OCI-LY7 (cell line): ENCODE measurements around the gene USP43. TPM values are rescaled to one million over a fixed set of nuclear protein-coding genes. Genes with fewer than 3 reads are reported as not detected.

Experiments
- BruUV-seq: library from RNA; stranded (reverse); fragments of 400-500 nt; replicated peaks from 2 replicates; lab custom pipeline; 2021; lab: Mats Ljungman, UMichigan
- CTCF ChIA-PET: fragments of 300-600 bp; sonication (Branson Sonifier 250); formaldehyde crosslinking; loops from one replicate; lab custom pipeline; 2022; ENCODE audit warnings: antibody characterized with exemption; ENCODE audit not compliant: unreplicated experiment; lab: Charles Lee
- POLR2A ChIA-PET: fragments of 300-600 bp; sonication (Branson Sonifier 250); formaldehyde crosslinking; loops from one replicate; lab custom pipeline; 2022; ENCODE audit warnings: antibody characterized with exemption; lab: Charles Lee
- DNase-seq: peaks from one replicate; pipeline ENCODE4 v3.0.0-alpha.2; 2015; ENCODE audit warnings: low spot score
- H2AFZ ChIP-seq: fragments of 200-600 bp; sonication (generic), shearing (Covaris generic); 2 replicates; pipeline ENCODE4 v1.6.1; 2014; ENCODE audit warnings: mild to moderate bottlenecking, antibody characterized with exemption, low read length, moderate library complexity
- H3K27ac ChIP-seq: fragments of 200-600 bp; sonication (generic); 2 replicates; pipeline ENCODE4 v1.5.1; 2014; ENCODE audit warnings: mixed run types, low read depth, mild to moderate bottlenecking, moderate library complexity, low read length, inconsistent platforms; ENCODE audit not compliant: poor library complexity, severe bottlenecking
- H3K36me3 ChIP-seq: fragments of 200-600 bp; sonication (generic); 2 replicates; pipeline ENCODE4 v1.6.1; 2014; ENCODE audit warnings: mild to moderate bottlenecking, antibody characterized with exemption, low read length, moderate library complexity, mixed read lengths; ENCODE audit not compliant: insufficient read depth
- H3K4me1 ChIP-seq: fragments of 200-600 bp; sonication (generic); 2 replicates; pipeline ENCODE4 v1.5.1; 2014; ENCODE audit warnings: mild to moderate bottlenecking, low read length; ENCODE audit not compliant: insufficient read depth, poor library complexity, severe bottlenecking
- H3K4me2 ChIP-seq: fragments of 200-600 bp; sonication (generic); 2 replicates; pipeline ENCODE4 v1.6.1; 2014; ENCODE audit warnings: mild to moderate bottlenecking, low read length
- H3K4me3 ChIP-seq: fragments of 200-600 bp; sonication (generic); 2 replicates; pipeline ENCODE4 v1.5.1; 2014; ENCODE audit warnings: mild to moderate bottlenecking, low read depth, low read length; ENCODE audit not compliant: poor library complexity, severe bottlenecking
- H3K79me2 ChIP-seq: fragments of 200-600 bp; sonication (generic); 2 replicates; pipeline ENCODE4 v1.6.1; 2016; ENCODE audit warnings: low read depth, mild to moderate bottlenecking, low read length, moderate library complexity, mixed read lengths; ENCODE audit not compliant: insufficient read depth
- H3K9me2 ChIP-seq: fragments of 200-600 bp; sonication (generic); 2 replicates; pipeline ENCODE4 v1.6.1; 2016; ENCODE audit warnings: mild to moderate bottlenecking, low read length, mixed read lengths; ENCODE audit not compliant: insufficient read depth
- H3K9me3 ChIP-seq: fragments of 200-600 bp; sonication (generic); 2 replicates; pipeline ENCODE4 v1.6.1; 2014; ENCODE audit warnings: mild to moderate bottlenecking, mixed run types, low read length, mixed read lengths
- H4K20me1 ChIP-seq: fragments of 200-600 bp; sonication (generic); 2 replicates; pipeline ENCODE4 v1.6.1; 2014; ENCODE audit warnings: mild to moderate bottlenecking, antibody characterized with exemption, low read length, moderate library complexity, mixed read lengths; ENCODE audit not compliant: insufficient read depth
- EZH2phosphoT487 ChIP-seq: fragments of 200-600 bp; sonication (generic); IDR thresholded peaks from 2 replicates; pipeline ENCODE4 v1.6.1; 2018; ENCODE audit warnings: low read depth, borderline replicate concordance, mild to moderate bottlenecking, mixed run types, antibody characterized with exemption, low read length, moderate library complexity, mixed read lengths
- intact Hi-C: fragments of 100-400 bp; cut with micrococcal nuclease; formaldehyde crosslinking; loops from one replicate; pipeline ENCODE4 v1.10.0; 2022; ENCODE audit not compliant: unreplicated experiment
- total RNA-seq, 2 experiments: library from RNA; depleted of rRNA in 1 of 2; stranded (reverse); fragments of >200 nt in 1 of 2; shearing (Covaris generic) in 1 of 2; gene quantifications; 2 replicates each; pipeline ENCODE4 v1.2.3, GENCODE V29; 2014 to 2022
- TF ChIP-seq, protein P1 (sequence below): fragments of 200-600 bp; sonication (generic); conservative IDR thresholded peaks from 2 replicates; pipeline ENCODE4 v1.5.1; 2014; ENCODE audit warnings: mild to moderate bottlenecking, antibody characterized with exemption, low read length, moderate library complexity, mixed read lengths

The USP43 gene
- total RNA-seq, 2 experiments from 2014 or later, result 1.3 to 2.7 TPM

DNA sequence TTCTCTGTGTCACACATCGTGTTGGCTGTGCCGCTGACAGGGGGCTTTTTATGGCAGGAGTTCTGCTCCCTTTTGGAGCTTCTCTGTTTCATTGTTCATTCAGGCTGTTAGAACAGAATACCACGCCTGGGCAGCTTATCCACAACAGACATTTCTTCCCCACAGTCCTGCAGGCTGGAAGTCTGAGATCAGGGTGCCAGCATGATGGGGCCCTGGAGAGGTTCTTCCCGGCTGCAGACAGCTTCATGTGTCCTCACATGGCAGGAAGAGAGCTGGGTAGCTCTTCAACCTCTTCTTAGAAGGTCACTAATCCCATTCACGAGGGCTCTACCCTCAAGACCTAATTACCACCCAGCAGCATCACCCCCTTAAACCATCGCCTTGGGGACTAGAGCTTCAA lies 81.0 kb downstream of the USP43 start:
- ChIA-PET CTCF (no interaction called here), POLR2A (no interaction called here)
- intact Hi-C loops, result loop anchor here (5.0 kb wide), 1 partner anchor 149 kb away; the partner anchor contains the start of genes CFAP52 and STX8
- no peaks in the 10 kb centered on the region for H3K9me3 ChIP-seq
- H3K79me2 ChIP-seq, result no peaks in the 10 kb centered on the region
- H3K4me1 ChIP-seq, result no peaks in the 10 kb centered on the region
- H3K36me3 ChIP-seq, result no peaks in the 10 kb centered on the region
- H3K4me2 ChIP-seq, result no peak overlapping the region
- no TSS peak for BruUV-seq
- no peak for DNase-seq
- TF ChIP-seq, protein P1, sequence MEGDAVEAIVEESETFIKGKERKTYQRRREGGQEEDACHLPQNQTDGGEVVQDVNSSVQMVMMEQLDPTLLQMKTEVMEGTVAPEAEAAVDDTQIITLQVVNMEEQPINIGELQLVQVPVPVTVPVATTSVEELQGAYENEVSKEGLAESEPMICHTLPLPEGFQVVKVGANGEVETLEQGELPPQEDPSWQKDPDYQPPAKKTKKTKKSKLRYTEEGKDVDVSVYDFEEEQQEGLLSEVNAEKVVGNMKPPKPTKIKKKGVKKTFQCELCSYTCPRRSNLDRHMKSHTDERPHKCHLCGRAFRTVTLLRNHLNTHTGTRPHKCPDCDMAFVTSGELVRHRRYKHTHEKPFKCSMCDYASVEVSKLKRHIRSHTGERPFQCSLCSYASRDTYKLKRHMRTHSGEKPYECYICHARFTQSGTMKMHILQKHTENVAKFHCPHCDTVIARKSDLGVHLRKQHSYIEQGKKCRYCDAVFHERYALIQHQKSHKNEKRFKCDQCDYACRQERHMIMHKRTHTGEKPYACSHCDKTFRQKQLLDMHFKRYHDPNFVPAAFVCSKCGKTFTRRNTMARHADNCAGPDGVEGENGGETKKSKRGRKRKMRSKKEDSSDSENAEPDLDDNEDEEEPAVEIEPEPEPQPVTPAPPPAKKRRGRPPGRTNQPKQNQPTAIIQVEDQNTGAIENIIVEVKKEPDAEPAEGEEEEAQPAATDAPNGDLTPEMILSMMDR, result no peak
- TF ChIP-seq EZH2phosphoT487, result no peak
- no peaks in the 10 kb centered on the region for H4K20me1 ChIP-seq
- no peak overlapping the region for H2AFZ ChIP-seq
- no peak overlapping the region for H3K4me3 ChIP-seq
- H3K9me2 ChIP-seq, result no peaks in the 10 kb centered on the region
- H3K27ac ChIP-seq, result no peak overlapping the region

DNA sequence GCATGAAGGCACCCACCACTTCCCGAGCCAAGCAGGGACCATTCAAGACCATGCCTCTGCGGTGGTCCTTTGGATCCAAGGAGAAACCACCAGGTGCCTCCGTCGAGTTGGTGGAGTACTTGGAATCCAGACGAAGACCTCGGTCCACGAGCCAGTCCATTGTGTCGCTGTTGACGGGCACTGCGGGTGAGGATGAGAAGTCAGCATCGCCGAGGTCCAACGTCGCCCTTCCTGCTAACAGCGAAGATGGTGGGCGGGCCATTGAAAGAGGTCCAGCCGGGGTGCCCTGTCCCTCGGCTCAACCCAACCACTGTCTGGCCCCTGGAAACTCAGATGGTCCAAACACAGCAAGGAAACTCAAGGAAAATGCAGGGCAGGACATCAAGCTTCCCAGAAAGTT lies 82.7 kb downstream of the USP43 start:
- BruUV-seq, result no TSS peak
- Histone ChIP-seq H3K36me3 (no peaks in the 10 kb centered on the region), H3K79me2 (no peaks in the 10 kb centered on the region), H3K9me3 (no peaks in the 10 kb centered on the region), H3K27ac (no peak overlapping the region), H3K4me1 (no peaks in the 10 kb centered on the region), H3K4me3 (no peak overlapping the region), H4K20me1 (no peaks in the 10 kb centered on the region), H3K4me2 (no peak overlapping the region), H3K9me2 (no peaks in the 10 kb centered on the region), H2AFZ (no peak overlapping the region)
- TF ChIP-seq, protein P1, result no peak
- no peak for TF ChIP-seq EZH2phosphoT487
- intact Hi-C loops, result loop anchor here (5.0 kb wide), 1 partner anchor 151 kb away; the partner anchor contains the start of genes CFAP52 and STX8
- DNase-seq, result no peak
- CTCF ChIA-PET, result no interaction called here
- POLR2A ChIA-PET, result no interaction called here

DNA sequence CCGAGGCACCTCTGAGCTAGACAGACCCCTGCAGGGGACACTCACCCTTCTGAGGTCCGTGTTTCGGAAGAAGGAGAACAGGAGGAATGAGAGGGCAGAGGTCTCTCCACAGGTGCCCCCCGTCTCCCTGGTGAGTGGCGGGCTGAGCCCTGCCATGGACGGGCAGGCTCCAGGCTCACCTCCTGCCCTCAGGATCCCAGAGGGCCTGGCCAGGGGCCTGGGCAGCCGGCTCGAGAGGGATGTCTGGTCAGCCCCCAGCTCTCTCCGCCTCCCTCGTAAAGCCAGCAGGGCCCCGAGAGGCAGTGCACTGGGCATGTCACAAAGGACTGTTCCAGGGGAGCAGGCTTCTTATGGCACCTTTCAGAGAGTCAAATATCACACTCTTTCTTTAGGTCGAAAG lies 83.2 kb downstream of the USP43 start:
- H3K4me2 ChIP-seq, result no peak overlapping the region
- no peaks in the 10 kb centered on the region for H3K4me1 ChIP-seq
- H3K4me3 ChIP-seq, result no peak overlapping the region
- POLR2A ChIA-PET, result no interaction called here
- no peaks in the 10 kb centered on the region for H3K36me3 ChIP-seq
- DNase-seq, result no peak
- H3K27ac ChIP-seq, result no peak overlapping the region
- no peaks in the 10 kb centered on the region for H3K9me3 ChIP-seq
- TF ChIP-seq EZH2phosphoT487, result no peak
- TF ChIP-seq, protein P1, result no peak
- H3K9me2 ChIP-seq, result no peaks in the 10 kb centered on the region
- no TSS peak for BruUV-seq
- H2AFZ ChIP-seq, result no peak overlapping the region
- no peaks in the 10 kb centered on the region for H3K79me2 ChIP-seq
- CTCF ChIA-PET, result no interaction called here
- no peaks in the 10 kb centered on the region for H4K20me1 ChIP-seq
- intact Hi-C loops, result loop anchor here (5.0 kb wide), 1 partner anchor 151 kb away; the partner anchor contains the start of genes CFAP52 and STX8
